Type B pancreatic cell (in vitro differentiated cells): ENCODE measurements around the gene PPP2R1A. TPM values are rescaled to one million over a fixed set of nuclear protein-coding genes. Genes with fewer than 3 reads are reported as not detected.

ENCODE experiments used
- DNase-seq: peaks from one replicate; pipeline ENCODE4 v3.0.0; 2021; ENCODE audit warnings: mixed read lengths; ENCODE audit not compliant: unreplicated experiment; ENCODE audit errors: extremely low spot score
- H3K27ac Mint-ChIP-seq: 2 replicates; pipeline ENCODE4 v1.8.0; 2021; ENCODE audit warnings: mild to moderate bottlenecking, mixed read lengths
- H3K27me3 Mint-ChIP-seq: 2 replicates; pipeline ENCODE4 v1.8.0; 2021; ENCODE audit warnings: mixed read lengths
- H3K36me3 Mint-ChIP-seq: 2 replicates; pipeline ENCODE4 v1.8.0; 2021; ENCODE audit warnings: mixed read lengths
- H3K4me1 Mint-ChIP-seq: one replicate; pipeline ENCODE4 v1.8.0; 2021; ENCODE audit warnings: mixed read lengths; ENCODE audit not compliant: unreplicated experiment
- H3K4me3 Mint-ChIP-seq: 2 replicates; pipeline ENCODE4 v1.8.0; 2021; ENCODE audit warnings: mild to moderate bottlenecking, mixed read lengths
- H3K9me3 Mint-ChIP-seq: 2 replicates; pipeline ENCODE4 v1.8.0; 2021; ENCODE audit warnings: mixed read lengths
- CTCF ChIP-seq: fragments of 200-600 bp; sonication (generic); conservative IDR thresholded peaks from 2 replicates; pipeline ENCODE4 v1.5.0; 2021; ENCODE audit warnings: antibody characterized with exemption, mild to moderate bottlenecking
- total RNA-seq: library from RNA; stranded (reverse); gene quantifications from 2 replicates; pipeline ENCODE4 v1.2.1, GENCODE V29; 2021; ENCODE audit warnings: low replicate concordance

The PPP2R1A gene
- total RNA-seq, 1 donor from 2014 or later, result 319 TPM

- H3K36me3 Mint-ChIP-seq, result peaks cover 59% of the 10 kb centered on the region
- DNase-seq, result no peak
- no peaks in the 10 kb centered on the region for H3K27me3 Mint-ChIP-seq
- no peaks in the 10 kb centered on the region for H3K9me3 Mint-ChIP-seq
- H3K4me1 Mint-ChIP-seq, result no peaks in the 10 kb centered on the region
- no peak for TF ChIP-seq CTCF
- no peak overlapping the region for H3K27ac Mint-ChIP-seq
- H3K4me3 Mint-ChIP-seq, result no peak overlapping the region
Measured at GRCh38 chr19:52227196-52227940, 37.5 kb downstream of the PPP2R1A start.

GRCh38 chr19:52227980-52228379, 38.1 kb downstream of the PPP2R1A start:
- no peaks in the 10 kb centered on the region for H3K9me3 Mint-ChIP-seq
- no peak overlapping the region for H3K27ac Mint-ChIP-seq
- H3K27me3 Mint-ChIP-seq, result no peaks in the 10 kb centered on the region
- no peak overlapping the region for H3K4me3 Mint-ChIP-seq
- H3K4me1 Mint-ChIP-seq, result no peaks in the 10 kb centered on the region
- no peak for TF ChIP-seq CTCF
- peaks cover 53% of the 10 kb centered on the region for H3K36me3 Mint-ChIP-seq
- no peak for DNase-seq

- Mint-ChIP-seq H3K4me1 (no peaks in the 10 kb centered on the region), H3K36me3 (peaks cover 37% of the 10 kb centered on the region), H3K27me3 (no peaks in the 10 kb centered on the region), H3K27ac (no peak overlapping the region), H3K9me3 (no peaks in the 10 kb centered on the region), H3K4me3 (no peak overlapping the region)
- DNase-seq, result no peak
- TF ChIP-seq CTCF, result no peak
Measured at GRCh38 chr19:52229524-52229923, 39.7 kb downstream of the PPP2R1A start.

- Mint-ChIP-seq H3K27ac (no peak overlapping the region), H3K27me3 (no peaks in the 10 kb centered on the region), H3K36me3 (peaks cover 33% of the 10 kb centered on the region), H3K9me3 (no peaks in the 10 kb centered on the region), H3K4me3 (no peak overlapping the region), H3K4me1 (no peaks in the 10 kb centered on the region)
- no peak for TF ChIP-seq CTCF
- DNase-seq, result no peak
Measured at GRCh38 chr19:52230685-52231084, 40.8 kb downstream of the PPP2R1A start.

GRCh38 chr19:52231154-52231910, 41.5 kb downstream of the PPP2R1A start:
- Mint-ChIP-seq H3K27ac (no peak overlapping the region), H3K4me3 (no peak overlapping the region), H3K9me3 (no peaks in the 10 kb centered on the region), H3K27me3 (no peaks in the 10 kb centered on the region), H3K4me1 (no peaks in the 10 kb centered on the region), H3K36me3 (peaks cover 29% of the 10 kb centered on the region)
- no peak for DNase-seq
- no peak for TF ChIP-seq CTCF
